ENCODE measurements around the gene ARHGEF19.

- TF ChIP-seq REST (IDR thresholded peaks at IDR 0.05; ENCODE audit: insufficient replicate concordance, low read depth) (no peak), CTCF (IDR thresholded peaks at IDR 0.05; ENCODE audit: insufficient read depth, low read length) (no peak)
Observed at GRCh38 chr1:16176653-16177052, 35.8 kb downstream of the ARHGEF19 start.
